ENCODE measurements around the gene FPR1. TPM values are rescaled to one million over a fixed set of nuclear protein-coding genes. Genes with fewer than 3 reads are reported as not detected.

FPR1 gene
- total RNA-seq, 1 donor from 2014 or later = not detected

GRCh38 chr19:51696606-51697005 is 55.1 kb downstream of the FPR1 start:
- H3K9me3 Mint-ChIP-seq (ENCODE audit: unreplicated experiment) = no peaks in the 10 kb centered on the region
- H3K36me3 Mint-ChIP-seq (ENCODE audit: unreplicated experiment) = peaks cover 66% of the 10 kb centered on the region
- DNase-seq (ENCODE audit: extremely low spot score, unreplicated experiment) = peak; percentile 1
- H3K27me3 Mint-ChIP-seq (ENCODE audit: unreplicated experiment) = no peaks in the 10 kb centered on the region
- no peak overlapping the region for H3K4me3 Mint-ChIP-seq (ENCODE audit: unreplicated experiment)
- peaks cover 50% of the 10 kb centered on the region for H3K4me1 Mint-ChIP-seq (ENCODE audit: unreplicated experiment)
- TF ChIP-seq CTCF (IDR thresholded peaks at IDR 0.05) = no peak
- no peak overlapping the region for H3K27ac Mint-ChIP-seq (ENCODE audit: unreplicated experiment)

Other genes with a start within 250 kb of the FPR1 start
- not detected in 2 replicates for gene SIGLEC6, start 220.2 kb downstream of the FPR1 start, total RNA-seq
- 13.5 and 16.9 TPM in 2 replicates for gene ZNF175, start 180.6 kb downstream of the FPR1 start, total RNA-seq
- gene SIGLEC5, start 121.5 kb downstream of the FPR1 start, total RNA-seq = not detected in 2 replicates
- not detected in 2 replicates for gene SIGLEC14, start 105.1 kb downstream of the FPR1 start, total RNA-seq
- 32.2 and 36.9 TPM in 2 replicates for gene SPACA6, start 58.5 kb downstream of the FPR1 start, total RNA-seq
- gene HAS1, start 27.9 kb downstream of the FPR1 start, total RNA-seq = not detected in 2 replicates
- gene FPR2, start 9.3 kb upstream of the FPR1 start, total RNA-seq = not detected in 2 replicates
- gene FPR3, start 43.3 kb upstream of the FPR1 start, total RNA-seq = not detected in 2 replicates
- 15.4 and 21.3 TPM in 2 replicates for gene ZNF577, start 136.1 kb upstream of the FPR1 start, total RNA-seq
- 12.6 and 13.6 TPM in 2 replicates for gene ZNF649, start 153.1 kb upstream of the FPR1 start, total RNA-seq
- gene ZNF613, start 175.6 kb upstream of the FPR1 start, total RNA-seq = 7.8 and 9.4 TPM in 2 replicates
- gene ZNF350, start 235.0 kb upstream of the FPR1 start, total RNA-seq = 10.6 and 12.9 TPM in 2 replicates

Data from osteocyte (in vitro differentiated cells).